ENCODE results near the gene PDE1A.

- TF ChIP-seq, protein P1, sequence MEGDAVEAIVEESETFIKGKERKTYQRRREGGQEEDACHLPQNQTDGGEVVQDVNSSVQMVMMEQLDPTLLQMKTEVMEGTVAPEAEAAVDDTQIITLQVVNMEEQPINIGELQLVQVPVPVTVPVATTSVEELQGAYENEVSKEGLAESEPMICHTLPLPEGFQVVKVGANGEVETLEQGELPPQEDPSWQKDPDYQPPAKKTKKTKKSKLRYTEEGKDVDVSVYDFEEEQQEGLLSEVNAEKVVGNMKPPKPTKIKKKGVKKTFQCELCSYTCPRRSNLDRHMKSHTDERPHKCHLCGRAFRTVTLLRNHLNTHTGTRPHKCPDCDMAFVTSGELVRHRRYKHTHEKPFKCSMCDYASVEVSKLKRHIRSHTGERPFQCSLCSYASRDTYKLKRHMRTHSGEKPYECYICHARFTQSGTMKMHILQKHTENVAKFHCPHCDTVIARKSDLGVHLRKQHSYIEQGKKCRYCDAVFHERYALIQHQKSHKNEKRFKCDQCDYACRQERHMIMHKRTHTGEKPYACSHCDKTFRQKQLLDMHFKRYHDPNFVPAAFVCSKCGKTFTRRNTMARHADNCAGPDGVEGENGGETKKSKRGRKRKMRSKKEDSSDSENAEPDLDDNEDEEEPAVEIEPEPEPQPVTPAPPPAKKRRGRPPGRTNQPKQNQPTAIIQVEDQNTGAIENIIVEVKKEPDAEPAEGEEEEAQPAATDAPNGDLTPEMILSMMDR (conservative IDR thresholded peaks at IDR 0.05; ENCODE audit: low read depth, low read length), result no peak
- TF ChIP-seq EZH2 (IDR thresholded peaks at IDR 0.05; ENCODE audit: low read length, unreplicated experiment), result no peak
- no peak for TF ChIP-seq EZH2phosphoT487 (IDR thresholded peaks at IDR 0.05; ENCODE audit: borderline replicate concordance, low read length)
Observed at GRCh38 chr2:182384860-182385259, 42.0 kb downstream of the PDE1A start.

All from PC-3 (cell line).